ENCODE data around the gene MBD5.

MBD5 gene

GRCh38 chr2:148410899-148411298 lies 390.0 kb downstream of the MBD5 start:
- H3K27ac Mint-ChIP-seq = no peak overlapping the region
- H3K4me3 Mint-ChIP-seq = no peak overlapping the region
- H3K4me1 Mint-ChIP-seq (ENCODE audit: low read depth) = no peaks in the 10 kb centered on the region
- no peaks in the 10 kb centered on the region for H3K27me3 Mint-ChIP-seq (ENCODE audit: low read depth)
- no peaks in the 10 kb centered on the region for H3K36me3 Mint-ChIP-seq (ENCODE audit: low read depth)
- H3K9me3 Mint-ChIP-seq = peaks cover 24% of the 10 kb centered on the region

GRCh38 chr2:148416248-148416647 lies 395.4 kb downstream of the MBD5 start:
- no peaks in the 10 kb centered on the region for H3K36me3 Mint-ChIP-seq (ENCODE audit: low read depth)
- no peaks in the 10 kb centered on the region for H3K27me3 Mint-ChIP-seq (ENCODE audit: low read depth)
- H3K4me3 Mint-ChIP-seq = no peak overlapping the region

GRCh38 chr2:148430101-148430500 lies 409.2 kb downstream of the MBD5 start:
- Mint-ChIP-seq H3K9me3 (peaks cover 15% of the 10 kb centered on the region), H3K4me3 (no peak overlapping the region), H3K4me1 (ENCODE audit: low read depth) (no peaks in the 10 kb centered on the region), H3K36me3 (ENCODE audit: low read depth) (no peaks in the 10 kb centered on the region), H3K27ac (no peak overlapping the region), H3K27me3 (ENCODE audit: low read depth) (peaks cover 5% of the 10 kb centered on the region)

More at GRCh38 chr2:148416248-148416647, 395.4 kb downstream of the MBD5 start:
- Mint-ChIP-seq H3K4me1 (ENCODE audit: low read depth) (no peaks in the 10 kb centered on the region), H3K9me3 (peaks cover 27% of the 10 kb centered on the region), H3K27ac (no peak overlapping the region)

GRCh38 chr2:148447877-148448276 lies 427.0 kb downstream of the MBD5 start:
- H3K27me3 Mint-ChIP-seq (ENCODE audit: low read depth) = no peaks in the 10 kb centered on the region
- no peaks in the 10 kb centered on the region for H3K36me3 Mint-ChIP-seq (ENCODE audit: low read depth)
- no peak overlapping the region for H3K27ac Mint-ChIP-seq
- no peaks in the 10 kb centered on the region for H3K4me1 Mint-ChIP-seq (ENCODE audit: low read depth)
- H3K9me3 Mint-ChIP-seq = no peaks in the 10 kb centered on the region
- H3K4me3 Mint-ChIP-seq = no peak overlapping the region

- no peaks in the 10 kb centered on the region for H3K9me3 Mint-ChIP-seq
- H3K27ac Mint-ChIP-seq = no peak overlapping the region
- H3K4me3 Mint-ChIP-seq = no peak overlapping the region
- no peaks in the 10 kb centered on the region for H3K4me1 Mint-ChIP-seq (ENCODE audit: low read depth)
- no peaks in the 10 kb centered on the region for H3K27me3 Mint-ChIP-seq (ENCODE audit: low read depth)
- no peaks in the 10 kb centered on the region for H3K36me3 Mint-ChIP-seq (ENCODE audit: low read depth)
Observed at GRCh38 chr2:148450531-148450930, 429.6 kb downstream of the MBD5 start.

- H3K27me3 Mint-ChIP-seq (ENCODE audit: low read depth) = no peaks in the 10 kb centered on the region
- H3K36me3 Mint-ChIP-seq (ENCODE audit: low read depth) = no peaks in the 10 kb centered on the region
- no peaks in the 10 kb centered on the region for H3K4me1 Mint-ChIP-seq (ENCODE audit: low read depth)
- H3K27ac Mint-ChIP-seq = no peak overlapping the region
- H3K9me3 Mint-ChIP-seq = no peaks in the 10 kb centered on the region
- no peak overlapping the region for H3K4me3 Mint-ChIP-seq
Observed at GRCh38 chr2:148451046-148451445, 430.2 kb downstream of the MBD5 start.

- Mint-ChIP-seq H3K9me3 (no peaks in the 10 kb centered on the region), H3K4me3 (no peak overlapping the region)
Observed at GRCh38 chr2:148455791-148456190, 434.9 kb downstream of the MBD5 start.

GRCh38 chr2:148458171-148458570 lies 437.3 kb downstream of the MBD5 start:
- Mint-ChIP-seq H3K36me3 (ENCODE audit: low read depth) (no peaks in the 10 kb centered on the region), H3K27ac (no peak overlapping the region), H3K4me1 (ENCODE audit: low read depth) (no peaks in the 10 kb centered on the region), H3K9me3 (no peaks in the 10 kb centered on the region), H3K27me3 (ENCODE audit: low read depth) (no peaks in the 10 kb centered on the region), H3K4me3 (no peak overlapping the region)

More at GRCh38 chr2:148455791-148456190, 434.9 kb downstream of the MBD5 start:
- no peak overlapping the region for H3K27ac Mint-ChIP-seq
- H3K36me3 Mint-ChIP-seq (ENCODE audit: low read depth) = no peaks in the 10 kb centered on the region
- no peaks in the 10 kb centered on the region for H3K27me3 Mint-ChIP-seq (ENCODE audit: low read depth)
- no peaks in the 10 kb centered on the region for H3K4me1 Mint-ChIP-seq (ENCODE audit: low read depth)

- no peak overlapping the region for H3K4me3 Mint-ChIP-seq
- H3K27me3 Mint-ChIP-seq (ENCODE audit: low read depth) = no peaks in the 10 kb centered on the region
- H3K4me1 Mint-ChIP-seq (ENCODE audit: low read depth) = no peaks in the 10 kb centered on the region
- H3K27ac Mint-ChIP-seq = no peak overlapping the region
- H3K36me3 Mint-ChIP-seq (ENCODE audit: low read depth) = no peaks in the 10 kb centered on the region
- H3K9me3 Mint-ChIP-seq = no peaks in the 10 kb centered on the region
Observed at GRCh38 chr2:148459377-148459778, 438.5 kb downstream of the MBD5 start.

- Mint-ChIP-seq H3K27ac (no peak overlapping the region), H3K9me3 (no peaks in the 10 kb centered on the region), H3K27me3 (ENCODE audit: low read depth) (no peaks in the 10 kb centered on the region), H3K4me1 (ENCODE audit: low read depth) (no peaks in the 10 kb centered on the region), H3K4me3 (no peak overlapping the region), H3K36me3 (ENCODE audit: low read depth) (peaks cover 3% of the 10 kb centered on the region)
Observed at GRCh38 chr2:148461876-148462275, 441.0 kb downstream of the MBD5 start.

GRCh38 chr2:148475626-148476025 lies 454.7 kb downstream of the MBD5 start:
- peaks cover 11% of the 10 kb centered on the region for H3K27me3 Mint-ChIP-seq (ENCODE audit: low read depth)
- H3K36me3 Mint-ChIP-seq (ENCODE audit: low read depth) = no peaks in the 10 kb centered on the region
- H3K4me1 Mint-ChIP-seq (ENCODE audit: low read depth) = no peaks in the 10 kb centered on the region
- H3K9me3 Mint-ChIP-seq = no peaks in the 10 kb centered on the region
- no peak overlapping the region for H3K27ac Mint-ChIP-seq
- H3K4me3 Mint-ChIP-seq = no peak overlapping the region

GRCh38 chr2:148479398-148479797 lies 458.5 kb downstream of the MBD5 start:
- no peaks in the 10 kb centered on the region for H3K9me3 Mint-ChIP-seq
- no peaks in the 10 kb centered on the region for H3K36me3 Mint-ChIP-seq (ENCODE audit: low read depth)
- H3K27ac Mint-ChIP-seq = no peak overlapping the region
- no peak overlapping the region for H3K4me3 Mint-ChIP-seq
- H3K27me3 Mint-ChIP-seq (ENCODE audit: low read depth) = peaks cover 11% of the 10 kb centered on the region
- H3K4me1 Mint-ChIP-seq (ENCODE audit: low read depth) = no peaks in the 10 kb centered on the region

- Mint-ChIP-seq H3K27ac (no peak overlapping the region), H3K27me3 (ENCODE audit: low read depth) (peaks cover 11% of the 10 kb centered on the region), H3K4me1 (ENCODE audit: low read depth) (no peaks in the 10 kb centered on the region), H3K9me3 (no peaks in the 10 kb centered on the region), H3K4me3 (no peak overlapping the region), H3K36me3 (ENCODE audit: low read depth) (no peaks in the 10 kb centered on the region)
Observed at GRCh38 chr2:148483665-148484064, 462.8 kb downstream of the MBD5 start.

GRCh38 chr2:148484066-148484465 lies 463.2 kb downstream of the MBD5 start:
- H3K4me3 Mint-ChIP-seq = no peak overlapping the region
- no peak overlapping the region for H3K27ac Mint-ChIP-seq
- no peaks in the 10 kb centered on the region for H3K9me3 Mint-ChIP-seq
- peaks cover 7% of the 10 kb centered on the region for H3K27me3 Mint-ChIP-seq (ENCODE audit: low read depth)
- H3K36me3 Mint-ChIP-seq (ENCODE audit: low read depth) = no peaks in the 10 kb centered on the region
- H3K4me1 Mint-ChIP-seq (ENCODE audit: low read depth) = no peaks in the 10 kb centered on the region

- no peaks in the 10 kb centered on the region for H3K9me3 Mint-ChIP-seq
- no peak overlapping the region for H3K27ac Mint-ChIP-seq
- peaks cover 2% of the 10 kb centered on the region for H3K36me3 Mint-ChIP-seq (ENCODE audit: low read depth)
- no peaks in the 10 kb centered on the region for H3K4me1 Mint-ChIP-seq (ENCODE audit: low read depth)
- H3K27me3 Mint-ChIP-seq (ENCODE audit: low read depth) = no peaks in the 10 kb centered on the region
- H3K4me3 Mint-ChIP-seq = no peak overlapping the region
Observed at GRCh38 chr2:148486655-148487054, 465.8 kb downstream of the MBD5 start.

GRCh38 chr2:148487439-148487838 lies 466.5 kb downstream of the MBD5 start:
- H3K27ac Mint-ChIP-seq = no peak overlapping the region
- peaks cover 2% of the 10 kb centered on the region for H3K36me3 Mint-ChIP-seq (ENCODE audit: low read depth)
- H3K9me3 Mint-ChIP-seq = no peaks in the 10 kb centered on the region

More at GRCh38 chr2:148487439-148487838, 466.5 kb downstream of the MBD5 start:
- no peaks in the 10 kb centered on the region for H3K27me3 Mint-ChIP-seq (ENCODE audit: low read depth)
- no peak overlapping the region for H3K4me3 Mint-ChIP-seq
- no peaks in the 10 kb centered on the region for H3K4me1 Mint-ChIP-seq (ENCODE audit: low read depth)
